WTC11 (cell line): ENCODE data around the gene NFIA. TPM values are rescaled to one million over a fixed set of nuclear protein-coding genes. Genes with fewer than 3 reads are reported as not detected.

Experiments used
- ATAC-seq: fragments of 200-7000 bp; cut with Tn5 transposase; 2 replicates; pipeline ENCODE4 v1.10.0; 2021; ENCODE audit warnings: mild to moderate bottlenecking, moderate library complexity
- CTCF ChIA-PET: fragments of 300-600 bp; sonication (Branson Sonifier 250); formaldehyde crosslinking; loops from one replicate; lab custom pipeline; 2021; ENCODE audit warnings: antibody characterized with exemption; lab: Charles Lee
- POLR2A ChIA-PET: fragments of 350-600 bp; sonication (Branson Sonifier 250); formaldehyde crosslinking; loops from one replicate; lab custom pipeline; 2021; ENCODE audit warnings: antibody characterized with exemption; lab: Charles Lee
- DNase-seq: peaks from one replicate; pipeline ENCODE4 v3.0.0; 2021; ENCODE audit warnings: low spot score
- H3K27ac Mint-ChIP-seq: 2 replicates; pipeline ENCODE4 v1.8.0; 2021; ENCODE audit warnings: mixed read lengths
- H3K27me3 Mint-ChIP-seq: 2 replicates; pipeline ENCODE4 v1.8.0; 2021; ENCODE audit warnings: low read depth, mild to moderate bottlenecking, moderate library complexity, mixed read lengths
- H3K36me3 Mint-ChIP-seq: 2 replicates; pipeline ENCODE4 v1.8.0; 2021; ENCODE audit warnings: mixed read lengths
- H3K4me1 Mint-ChIP-seq: 2 replicates; pipeline ENCODE4 v1.8.0; 2022; ENCODE audit warnings: mixed read lengths
- H3K4me3 Mint-ChIP-seq: 2 replicates; pipeline ENCODE4 v1.8.0; 2021; ENCODE audit warnings: mild to moderate bottlenecking, moderate library complexity, mixed read lengths
- H3K9me3 Mint-ChIP-seq: 2 replicates; pipeline ENCODE4 v1.8.0; 2021; ENCODE audit warnings: mixed read lengths
- ATF6 ChIP-seq: sonication (generic); formaldehyde crosslinking; IDR thresholded peaks from 2 replicates; pipeline ENCODE4 v1.8.1; 2023; ENCODE audit warnings: mild to moderate bottlenecking, missing genetic modification reagents
- CREB1 ChIP-seq: sonication (generic); formaldehyde crosslinking; IDR thresholded peaks from 2 replicates; pipeline ENCODE4 v1.8.0; 2023; ENCODE audit warnings: mild to moderate bottlenecking, missing genetic modification reagents
- FOXK1 ChIP-seq: sonication (generic); formaldehyde crosslinking; IDR thresholded peaks from 2 replicates; pipeline ENCODE4 v1.8.0; 2022; ENCODE audit warnings: mild to moderate bottlenecking, moderate library complexity, missing genetic modification reagents
- JUN ChIP-seq: sonication (generic); formaldehyde crosslinking; IDR thresholded peaks from 2 replicates; pipeline ENCODE4 v1.8.0; 2023; ENCODE audit warnings: mild to moderate bottlenecking, missing genetic modification reagents
- MXD4 ChIP-seq: fragments of 250-450 bp; sonication (Bioruptor Pico); IDR thresholded peaks from 2 replicates; pipeline ENCODE4 v1.8.0; 2021; ENCODE audit warnings: mild to moderate bottlenecking, moderate library complexity, borderline replicate concordance
- NFATC4 ChIP-seq: fragments of 250-450 bp; sonication (Bioruptor Pico); IDR thresholded peaks from 2 replicates; pipeline ENCODE4 v1.9.0; 2021; ENCODE audit warnings: mild to moderate bottlenecking
- OVOL2 ChIP-seq: fragments of 250-450 bp; sonication (Bioruptor Pico); IDR thresholded peaks from 2 replicates; pipeline ENCODE4 v1.9.0; 2021; ENCODE audit warnings: mild to moderate bottlenecking, borderline replicate concordance
- RORB ChIP-seq: fragments of 250-450 bp; sonication (Bioruptor Pico); IDR thresholded peaks from 2 replicates; pipeline ENCODE4 v1.9.0; 2021; ENCODE audit warnings: mild to moderate bottlenecking
- USF1 ChIP-seq: sonication (generic); formaldehyde crosslinking; IDR thresholded peaks from 2 replicates; pipeline ENCODE4 v1.8.0; 2022; ENCODE audit warnings: mild to moderate bottlenecking, missing genetic modification reagents
- ZMAT4 ChIP-seq: fragments of 250-450 bp; sonication (Bioruptor Pico); IDR thresholded peaks from 2 replicates; pipeline ENCODE4 v1.9.0; 2021; ENCODE audit warnings: mild to moderate bottlenecking
- ZNF138 ChIP-seq: sonication (generic); formaldehyde crosslinking; conservative IDR thresholded peaks from 2 replicates; pipeline ENCODE4 v1.8.1; 2022; ENCODE audit warnings: mild to moderate bottlenecking, moderate library complexity, missing genetic modification reagents
- total RNA-seq: library from RNA; stranded (reverse); gene quantifications from 3 replicates; pipeline ENCODE4 v1.2.3, GENCODE V29; 2021
- TF ChIP-seq, protein P1 (sequence below): sonication (generic); formaldehyde crosslinking; IDR thresholded peaks from 2 replicates; pipeline ENCODE4 v1.8.0; 2022; ENCODE audit warnings: missing genetic modification reagents
- TF ChIP-seq, protein P2 (sequence below): sonication (generic); formaldehyde crosslinking; IDR thresholded peaks from 2 replicates; pipeline ENCODE4 v1.8.1; 2023; ENCODE audit warnings: mild to moderate bottlenecking, missing genetic modification reagents, moderate library complexity
- TF ChIP-seq, protein P3 (sequence below): sonication (generic); formaldehyde crosslinking; IDR thresholded peaks from 2 replicates; pipeline ENCODE4 v1.8.1; 2022; ENCODE audit warnings: low read depth, mild to moderate bottlenecking, moderate library complexity, missing genetic modification reagents, borderline replicate concordance
- TF ChIP-seq, protein P4 (sequence below): sonication (generic); formaldehyde crosslinking; IDR thresholded peaks from 2 replicates; pipeline ENCODE4 v1.8.1; 2023; ENCODE audit warnings: mild to moderate bottlenecking, missing genetic modification reagents
- TF ChIP-seq, protein P5 (sequence below): sonication (generic); formaldehyde crosslinking; IDR thresholded peaks from 2 replicates; pipeline ENCODE4 v1.8.0; 2022; ENCODE audit warnings: mild to moderate bottlenecking, missing genetic modification reagents
- TF ChIP-seq, protein P6 (sequence below): fragments of 250-450 bp; sonication (Bioruptor Pico); IDR thresholded peaks from 2 replicates; pipeline ENCODE4 v2.1.2; 2022; ENCODE audit warnings: mild to moderate bottlenecking, moderate library complexity
- TF ChIP-seq, protein P7 (sequence below): sonication (generic); formaldehyde crosslinking; IDR thresholded peaks from 2 replicates; pipeline ENCODE4 v1.8.1; 2022; ENCODE audit warnings: mild to moderate bottlenecking, missing genetic modification reagents, moderate library complexity, borderline replicate concordance

Gene NFIA
- total RNA-seq, 1 experiment from 2014 or later = 16.7 TPM

DNA sequence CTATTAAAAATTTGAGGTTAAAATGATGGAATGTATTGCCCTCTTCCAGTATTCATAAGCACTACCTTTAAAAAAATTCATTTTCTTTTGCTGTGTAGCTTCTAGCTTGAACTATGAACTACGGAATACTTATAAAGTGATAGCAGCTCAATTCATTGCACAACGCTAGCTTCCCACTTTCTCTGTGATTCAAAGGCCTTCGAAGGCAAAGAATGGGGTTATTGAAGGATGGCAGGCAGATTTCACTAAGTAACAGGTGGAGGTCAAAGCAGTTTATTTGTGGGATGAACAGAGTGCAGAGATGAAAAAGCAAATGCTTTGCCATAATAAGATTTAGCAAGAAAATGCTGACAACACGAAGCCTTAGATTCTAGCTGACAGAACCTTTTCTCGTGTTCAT, 290.6 kb downstream of the NFIA start (continued):
- TF ChIP-seq, protein P1, sequence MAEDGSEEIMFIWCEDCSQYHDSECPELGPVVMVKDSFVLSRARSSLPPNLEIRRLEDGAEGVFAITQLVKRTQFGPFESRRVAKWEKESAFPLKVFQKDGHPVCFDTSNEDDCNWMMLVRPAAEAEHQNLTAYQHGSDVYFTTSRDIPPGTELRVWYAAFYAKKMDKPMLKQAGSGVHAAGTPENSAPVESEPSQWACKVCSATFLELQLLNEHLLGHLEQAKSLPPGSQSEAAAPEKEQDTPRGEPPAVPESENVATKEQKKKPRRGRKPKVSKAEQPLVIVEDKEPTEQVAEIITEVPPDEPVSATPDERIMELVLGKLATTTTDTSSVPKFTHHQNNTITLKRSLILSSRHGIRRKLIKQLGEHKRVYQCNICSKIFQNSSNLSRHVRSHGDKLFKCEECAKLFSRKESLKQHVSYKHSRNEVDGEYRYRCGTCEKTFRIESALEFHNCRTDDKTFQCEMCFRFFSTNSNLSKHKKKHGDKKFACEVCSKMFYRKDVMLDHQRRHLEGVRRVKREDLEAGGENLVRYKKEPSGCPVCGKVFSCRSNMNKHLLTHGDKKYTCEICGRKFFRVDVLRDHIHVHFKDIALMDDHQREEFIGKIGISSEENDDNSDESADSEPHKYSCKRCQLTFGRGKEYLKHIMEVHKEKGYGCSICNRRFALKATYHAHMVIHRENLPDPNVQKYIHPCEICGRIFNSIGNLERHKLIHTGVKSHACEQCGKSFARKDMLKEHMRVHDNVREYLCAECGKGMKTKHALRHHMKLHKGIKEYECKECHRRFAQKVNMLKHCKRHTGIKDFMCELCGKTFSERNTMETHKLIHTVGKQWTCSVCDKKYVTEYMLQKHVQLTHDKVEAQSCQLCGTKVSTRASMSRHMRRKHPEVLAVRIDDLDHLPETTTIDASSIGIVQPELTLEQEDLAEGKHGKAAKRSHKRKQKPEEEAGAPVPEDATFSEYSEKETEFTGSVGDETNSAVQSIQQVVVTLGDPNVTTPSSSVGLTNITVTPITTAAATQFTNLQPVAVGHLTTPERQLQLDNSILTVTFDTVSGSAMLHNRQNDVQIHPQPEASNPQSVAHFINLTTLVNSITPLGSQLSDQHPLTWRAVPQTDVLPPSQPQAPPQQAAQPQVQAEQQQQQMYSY (CRISPR knock-in tag) = no peak
- TF ChIP-seq, protein P2, sequence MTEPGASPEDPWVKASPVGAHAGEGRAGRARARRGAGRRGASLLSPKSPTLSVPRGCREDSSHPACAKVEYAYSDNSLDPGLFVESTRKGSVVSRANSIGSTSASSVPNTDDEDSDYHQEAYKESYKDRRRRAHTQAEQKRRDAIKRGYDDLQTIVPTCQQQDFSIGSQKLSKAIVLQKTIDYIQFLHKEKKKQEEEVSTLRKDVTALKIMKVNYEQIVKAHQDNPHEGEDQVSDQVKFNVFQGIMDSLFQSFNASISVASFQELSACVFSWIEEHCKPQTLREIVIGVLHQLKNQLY (CRISPR knock-in tag) = no peak
- TF ChIP-seq CREB1 (CRISPR knock-in tag) (no peak), RORB (CRISPR knock-in tag) (no peak), FOXK1 (no peak), ZNF138 (no peak), MXD4 (no peak), ATF6 (CRISPR knock-in tag) (no peak)
- TF ChIP-seq, all 79 proteins: peak for 0

- TF ChIP-seq, protein P3, sequence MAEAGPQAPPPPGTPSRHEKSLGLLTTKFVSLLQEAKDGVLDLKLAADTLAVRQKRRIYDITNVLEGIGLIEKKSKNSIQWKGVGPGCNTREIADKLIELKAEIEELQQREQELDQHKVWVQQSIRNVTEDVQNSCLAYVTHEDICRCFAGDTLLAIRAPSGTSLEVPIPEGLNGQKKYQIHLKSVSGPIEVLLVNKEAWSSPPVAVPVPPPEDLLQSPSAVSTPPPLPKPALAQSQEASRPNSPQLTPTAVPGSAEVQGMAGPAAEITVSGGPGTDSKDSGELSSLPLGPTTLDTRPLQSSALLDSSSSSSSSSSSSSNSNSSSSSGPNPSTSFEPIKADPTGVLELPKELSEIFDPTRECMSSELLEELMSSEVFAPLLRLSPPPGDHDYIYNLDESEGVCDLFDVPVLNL (CRISPR knock-in tag) = no peak
- TF ChIP-seq JUN (no peak), ZNF138 (no peak), USF1 (no peak), RORB (CRISPR knock-in tag) (no peak), FOXK1 (no peak), ZMAT4 (CRISPR knock-in tag) (no peak), OVOL2 (CRISPR knock-in tag) (no peak), NFATC4 (no peak)
- TF ChIP-seq, protein P4, sequence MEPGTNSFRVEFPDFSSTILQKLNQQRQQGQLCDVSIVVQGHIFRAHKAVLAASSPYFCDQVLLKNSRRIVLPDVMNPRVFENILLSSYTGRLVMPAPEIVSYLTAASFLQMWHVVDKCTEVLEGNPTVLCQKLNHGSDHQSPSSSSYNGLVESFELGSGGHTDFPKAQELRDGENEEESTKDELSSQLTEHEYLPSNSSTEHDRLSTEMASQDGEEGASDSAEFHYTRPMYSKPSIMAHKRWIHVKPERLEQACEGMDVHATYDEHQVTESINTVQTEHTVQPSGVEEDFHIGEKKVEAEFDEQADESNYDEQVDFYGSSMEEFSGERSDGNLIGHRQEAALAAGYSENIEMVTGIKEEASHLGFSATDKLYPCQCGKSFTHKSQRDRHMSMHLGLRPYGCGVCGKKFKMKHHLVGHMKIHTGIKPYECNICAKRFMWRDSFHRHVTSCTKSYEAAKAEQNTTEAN (CRISPR knock-in tag) = no peak
- TF ChIP-seq, protein P5, sequence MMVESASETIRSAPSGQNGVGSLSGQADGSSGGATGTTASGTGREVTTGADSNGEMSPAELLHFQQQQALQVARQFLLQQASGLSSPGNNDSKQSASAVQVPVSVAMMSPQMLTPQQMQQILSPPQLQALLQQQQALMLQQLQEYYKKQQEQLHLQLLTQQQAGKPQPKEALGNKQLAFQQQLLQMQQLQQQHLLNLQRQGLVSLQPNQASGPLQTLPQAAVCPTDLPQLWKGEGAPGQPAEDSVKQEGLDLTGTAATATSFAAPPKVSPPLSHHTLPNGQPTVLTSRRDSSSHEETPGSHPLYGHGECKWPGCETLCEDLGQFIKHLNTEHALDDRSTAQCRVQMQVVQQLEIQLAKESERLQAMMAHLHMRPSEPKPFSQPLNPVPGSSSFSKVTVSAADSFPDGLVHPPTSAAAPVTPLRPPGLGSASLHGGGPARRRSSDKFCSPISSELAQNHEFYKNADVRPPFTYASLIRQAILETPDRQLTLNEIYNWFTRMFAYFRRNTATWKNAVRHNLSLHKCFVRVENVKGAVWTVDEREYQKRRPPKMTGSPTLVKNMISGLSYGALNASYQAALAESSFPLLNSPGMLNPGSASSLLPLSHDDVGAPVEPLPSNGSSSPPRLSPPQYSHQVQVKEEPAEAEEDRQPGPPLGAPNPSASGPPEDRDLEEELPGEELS (CRISPR knock-in tag) = no peak
- TF ChIP-seq, protein P6, sequence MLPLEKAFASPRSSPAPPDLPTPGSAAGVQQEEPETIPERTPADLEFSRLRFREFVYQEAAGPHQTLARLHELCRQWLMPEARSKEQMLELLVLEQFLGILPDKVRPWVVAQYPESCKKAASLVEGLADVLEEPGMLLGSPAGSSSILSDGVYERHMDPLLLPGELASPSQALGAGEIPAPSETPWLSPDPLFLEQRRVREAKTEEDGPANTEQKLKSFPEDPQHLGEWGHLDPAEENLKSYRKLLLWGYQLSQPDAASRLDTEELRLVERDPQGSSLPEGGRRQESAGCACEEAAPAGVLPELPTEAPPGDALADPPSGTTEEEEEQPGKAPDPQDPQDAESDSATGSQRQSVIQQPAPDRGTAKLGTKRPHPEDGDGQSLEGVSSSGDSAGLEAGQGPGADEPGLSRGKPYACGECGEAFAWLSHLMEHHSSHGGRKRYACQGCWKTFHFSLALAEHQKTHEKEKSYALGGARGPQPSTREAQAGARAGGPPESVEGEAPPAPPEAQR = no peak
- TF ChIP-seq, protein P7, sequence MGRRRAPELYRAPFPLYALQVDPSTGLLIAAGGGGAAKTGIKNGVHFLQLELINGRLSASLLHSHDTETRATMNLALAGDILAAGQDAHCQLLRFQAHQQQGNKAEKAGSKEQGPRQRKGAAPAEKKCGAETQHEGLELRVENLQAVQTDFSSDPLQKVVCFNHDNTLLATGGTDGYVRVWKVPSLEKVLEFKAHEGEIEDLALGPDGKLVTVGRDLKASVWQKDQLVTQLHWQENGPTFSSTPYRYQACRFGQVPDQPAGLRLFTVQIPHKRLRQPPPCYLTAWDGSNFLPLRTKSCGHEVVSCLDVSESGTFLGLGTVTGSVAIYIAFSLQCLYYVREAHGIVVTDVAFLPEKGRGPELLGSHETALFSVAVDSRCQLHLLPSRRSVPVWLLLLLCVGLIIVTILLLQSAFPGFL (CRISPR knock-in tag) = no peak
- Mint-ChIP-seq H3K36me3 (no peaks in the 10 kb centered on the region), H3K27ac (no peak overlapping the region), H3K9me3 (no peaks in the 10 kb centered on the region), H3K4me3 (no peak overlapping the region), H3K4me1 (no peaks in the 10 kb centered on the region), H3K27me3 (no peaks in the 10 kb centered on the region)
- DNase-seq = no peak
- CTCF ChIA-PET = no interaction called here
- POLR2A ChIA-PET = no interaction called here
- ATAC-seq = no peak
These were observed 291.8 kb downstream of the NFIA start for GRCh38 chr1:61374156-61374555.
